ENCODE results near the gene TUBB1. TPM values are rescaled to one million over a fixed set of nuclear protein-coding genes. Genes with fewer than 3 reads are reported as not detected.

TUBB1 gene
- total and polyA plus RNA-seq, 2 of the 13 experiments (the other 11 are each of a cell fraction or from before 2014, with no cell fraction given): 0.11 to 57.6 TPM

DNA sequence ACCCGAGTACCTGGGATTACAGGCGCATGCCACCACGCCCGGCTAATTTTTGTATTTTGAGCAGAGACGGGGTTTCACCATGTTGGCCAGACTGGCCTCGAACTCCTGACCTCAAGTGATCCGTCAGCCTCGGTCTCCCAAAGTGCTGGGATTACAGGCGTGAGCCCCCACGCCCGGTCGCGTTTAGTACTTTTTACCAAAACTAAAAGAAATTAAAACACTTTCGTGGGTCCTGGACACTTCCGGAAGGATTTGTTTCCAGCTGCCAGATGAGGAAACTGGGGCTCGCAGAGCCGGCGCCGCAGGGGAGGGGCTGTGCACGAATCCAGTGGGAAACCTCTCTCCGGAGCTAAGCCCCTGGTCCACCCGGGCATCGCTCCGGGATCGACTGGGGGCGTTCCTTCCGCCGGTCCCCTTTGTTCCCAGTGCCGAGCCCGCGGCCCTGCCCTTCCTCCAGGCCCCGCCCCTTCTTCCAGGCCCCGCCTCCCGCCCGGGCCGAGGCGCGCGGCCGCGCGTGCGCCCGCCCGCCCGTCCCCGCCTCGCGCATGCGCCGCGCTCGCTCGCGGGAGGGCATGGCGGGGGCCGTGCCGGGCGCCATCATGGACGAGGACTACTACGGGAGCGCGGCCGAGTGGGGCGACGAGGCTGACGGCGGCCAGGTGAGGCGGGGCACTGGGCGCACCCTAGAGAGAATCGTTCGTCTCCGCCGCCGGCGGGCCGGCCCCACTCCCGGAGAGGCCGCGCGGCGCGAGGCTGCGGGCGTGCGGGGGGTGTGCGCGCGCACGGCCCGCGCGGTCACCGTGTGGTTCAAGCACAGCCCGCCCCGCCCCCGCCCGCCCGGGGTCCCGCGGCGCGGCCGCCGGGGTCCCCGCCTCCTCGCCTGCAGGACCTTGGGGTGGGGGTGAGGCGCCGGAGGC, 38.3 kb upstream of the TUBB1 start, which contains the start of gene NELFCD (continued):
- TF ChIP-seq CREB3 (CRISPR knock-in tag; IDR thresholded peaks at IDR 0.05): no peak
- TF ChIP-seq RFX1 (IDR thresholded peaks at IDR 0.05): no peak
- TF ChIP-seq IRF1 (CRISPR knock-in tag; IDR thresholded peaks at IDR 0.05; ENCODE audit: low read depth): no peak
- TF ChIP-seq ZBTB1 (CRISPR knock-in tag; IDR thresholded peaks at IDR 0.05; ENCODE audit: borderline replicate concordance): 0 out of 2 replicates have a peak, but pooled peaks have one; percentile 44
- TF ChIP-seq SMAD3 (CRISPR knock-in tag; IDR thresholded peaks at IDR 0.05): peak; percentile 79; the same call in 1 of the 2 replicates
- peak; percentile 72 for TF ChIP-seq ZFX (CRISPR knock-in tag; IDR thresholded peaks at IDR 0.05; ENCODE audit: low read depth)
- TF ChIP-seq SNAPC5 (CRISPR knock-in tag; IDR thresholded peaks at IDR 0.05; ENCODE audit: borderline replicate concordance): peak; percentile 70; the same call in 1 of the 2 replicates
- peak; percentile 68 for TF ChIP-seq SRY (CRISPR knock-in tag; IDR thresholded peaks at IDR 0.05)
- no peak; the same call in none of the 2 replicates for TF ChIP-seq ZNF503 (CRISPR knock-in tag; IDR thresholded peaks at IDR 0.05)
- TF ChIP-seq ARID4A (CRISPR knock-in tag; IDR thresholded peaks at IDR 0.05; ENCODE audit: borderline replicate concordance): peak; percentile 63
- TF ChIP-seq RFXANK (CRISPR knock-in tag; IDR thresholded peaks at IDR 0.05): no peak
- TF ChIP-seq MAZ (IDR thresholded peaks at IDR 0.05; ENCODE audit: borderline replicate concordance, low read depth, low read length): peak; percentile 88
- TF ChIP-seq MAZ (CRISPR knock-in tag; IDR thresholded peaks at IDR 0.05; ENCODE audit: low read depth): peak; percentile 80
- TF ChIP-seq TMF1 (CRISPR knock-in tag; IDR thresholded peaks at IDR 0.05; ENCODE audit: low read depth): 0 out of 2 replicates have a peak, but pooled peaks have one; percentile 48
- TF ChIP-seq SP2 (CRISPR knock-in tag; IDR thresholded peaks at IDR 0.05): no peak; the same call in 1 of the 2 replicates
- TF ChIP-seq MYC (CRISPR knock-in tag; IDR thresholded peaks at IDR 0.05; ENCODE audit: borderline replicate concordance): peak; percentile 90
- TF ChIP-seq PAF1 (CRISPR knock-in tag; IDR thresholded peaks at IDR 0.05): no peak
- TF ChIP-seq PCBP2 (optimal IDR thresholded peaks at IDR 0.05; ENCODE audit: low read depth, low read length, poor library complexity, severe bottlenecking): no peak
- TF ChIP-seq ZNF619 (CRISPR knock-in tag; IDR thresholded peaks at IDR 0.05): no peak
